Uterus (tissue), 2 donors: Measurements from ENCODE around the gene DDIT3.

Source experiments
- POLR2A ChIP-seq, 2 donors: fragments of 450-650 bp; IDR thresholded peaks; one replicate each; pipeline ENCODE4 v1.6.1; 2016; ENCODE audit warnings: antibody characterized with exemption in 2 of 2, mild to moderate bottlenecking in 1 of 2, moderate library complexity in 1 of 2
- TF ChIP-seq, protein P1 (sequence below), 4 experiments: fragments of 200-600 bp in 2 of 4; fragments of 450-650 bp in 2 of 4; sonication (generic) in 2 of 4; IDR thresholded peaks; one replicate each; pipeline ENCODE4 v1.5.1; 2016 to 2019; ENCODE audit warnings: antibody characterized with exemption in 4 of 4, mild to moderate bottlenecking in 2 of 4, moderate library complexity in 1 of 4

GRCh38 chr12:57543581-57543980 lies 23.3 kb upstream of the DDIT3 start:
- TF ChIP-seq POLR2A (IDR thresholded peaks at IDR 0.05), result no peak
- TF ChIP-seq, protein P1, sequence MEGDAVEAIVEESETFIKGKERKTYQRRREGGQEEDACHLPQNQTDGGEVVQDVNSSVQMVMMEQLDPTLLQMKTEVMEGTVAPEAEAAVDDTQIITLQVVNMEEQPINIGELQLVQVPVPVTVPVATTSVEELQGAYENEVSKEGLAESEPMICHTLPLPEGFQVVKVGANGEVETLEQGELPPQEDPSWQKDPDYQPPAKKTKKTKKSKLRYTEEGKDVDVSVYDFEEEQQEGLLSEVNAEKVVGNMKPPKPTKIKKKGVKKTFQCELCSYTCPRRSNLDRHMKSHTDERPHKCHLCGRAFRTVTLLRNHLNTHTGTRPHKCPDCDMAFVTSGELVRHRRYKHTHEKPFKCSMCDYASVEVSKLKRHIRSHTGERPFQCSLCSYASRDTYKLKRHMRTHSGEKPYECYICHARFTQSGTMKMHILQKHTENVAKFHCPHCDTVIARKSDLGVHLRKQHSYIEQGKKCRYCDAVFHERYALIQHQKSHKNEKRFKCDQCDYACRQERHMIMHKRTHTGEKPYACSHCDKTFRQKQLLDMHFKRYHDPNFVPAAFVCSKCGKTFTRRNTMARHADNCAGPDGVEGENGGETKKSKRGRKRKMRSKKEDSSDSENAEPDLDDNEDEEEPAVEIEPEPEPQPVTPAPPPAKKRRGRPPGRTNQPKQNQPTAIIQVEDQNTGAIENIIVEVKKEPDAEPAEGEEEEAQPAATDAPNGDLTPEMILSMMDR (IDR thresholded peaks at IDR 0.05), result no peak
